NK-92 (cell line): ENCODE data around the gene FGFR3.

Experiments used
- DNase-seq: peaks from one replicate; lab custom pipeline; 2025; ENCODE audit not compliant: unreplicated experiment; lab: John Stamatoyannopoulos, UW

The FGFR3 gene

DNA sequence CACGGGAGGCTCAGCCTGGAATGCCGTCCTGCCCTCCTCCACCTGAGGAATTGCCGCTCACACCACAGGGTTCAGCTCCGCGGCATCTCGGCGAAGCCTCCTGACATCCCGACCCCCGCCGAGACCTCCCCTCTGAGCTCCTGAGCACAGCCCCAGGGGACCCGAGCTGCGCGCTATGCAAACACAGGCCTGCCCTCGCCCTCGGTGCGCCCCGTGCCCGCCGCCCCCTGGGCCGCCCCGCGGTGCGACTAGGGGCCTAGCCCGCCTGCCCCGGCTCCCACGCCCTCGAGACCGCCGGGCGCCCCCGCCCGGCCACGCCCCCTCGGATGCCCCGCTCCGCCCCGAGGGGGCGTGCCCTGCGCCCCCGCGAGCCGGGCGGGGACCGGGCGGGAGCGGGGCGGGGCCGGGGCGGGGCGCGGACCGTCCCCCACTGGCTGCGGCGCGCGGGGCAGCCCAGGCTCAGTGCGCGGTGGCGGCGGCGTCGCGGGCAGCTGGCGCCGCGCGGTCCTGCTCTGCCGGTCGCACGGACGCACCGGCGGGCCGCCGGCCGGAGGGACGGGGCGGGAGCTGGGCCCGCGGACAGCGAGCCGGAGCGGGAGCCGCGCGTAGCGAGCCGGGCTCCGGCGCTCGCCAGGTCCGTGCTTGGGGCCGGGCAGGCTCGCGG, at the start of gene FGFR3:
Gene FGFR3 (plus strand): TSS at position 462 of the 664 bp plus-strand sequence. CDS start 642 bp downstream, outside the sequence.
- DNase-seq, result no peak

DNA sequence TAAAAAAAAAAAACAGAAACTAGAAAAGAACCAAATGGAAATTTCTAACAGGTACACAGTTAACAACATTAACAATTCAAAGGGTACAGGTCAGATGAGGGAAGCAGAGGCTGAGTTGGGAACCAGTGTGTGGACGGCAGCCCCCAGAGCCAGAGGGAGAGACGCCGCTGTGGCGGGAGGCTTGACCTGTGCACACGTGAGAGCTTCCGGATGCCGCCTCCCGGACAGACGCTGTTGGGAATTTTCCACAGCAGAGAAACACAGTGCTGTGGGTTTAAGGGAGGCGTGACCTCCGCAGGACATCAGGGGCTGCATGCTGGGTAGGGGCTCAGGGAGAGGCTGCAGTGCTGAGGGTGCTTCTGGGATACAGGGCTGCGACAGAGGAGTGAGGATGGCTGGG, 49.5 kb upstream of the FGFR3 start:
- no peak for DNase-seq

DNA sequence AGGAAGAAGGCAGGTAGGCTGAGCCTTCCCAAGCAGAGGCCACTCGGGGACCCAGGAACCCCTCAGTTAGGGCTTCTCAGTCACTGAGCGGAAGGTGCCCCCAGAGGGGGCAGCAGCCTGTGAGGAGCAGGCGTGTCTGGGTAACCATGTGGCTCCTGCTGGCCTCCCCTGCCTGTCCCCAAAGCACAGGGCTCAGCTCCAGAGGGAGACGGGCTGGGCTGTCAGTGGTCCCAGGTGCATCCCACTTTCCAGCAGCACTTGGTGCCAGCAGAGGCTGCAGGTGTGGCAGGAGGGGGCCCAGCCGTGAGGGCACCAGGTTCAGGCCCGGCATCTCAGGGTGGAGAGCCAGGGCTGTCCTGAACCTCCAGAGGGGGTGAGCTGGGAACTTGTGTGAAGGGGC, 49.1 kb upstream of the FGFR3 start:
- no peak for DNase-seq

DNA sequence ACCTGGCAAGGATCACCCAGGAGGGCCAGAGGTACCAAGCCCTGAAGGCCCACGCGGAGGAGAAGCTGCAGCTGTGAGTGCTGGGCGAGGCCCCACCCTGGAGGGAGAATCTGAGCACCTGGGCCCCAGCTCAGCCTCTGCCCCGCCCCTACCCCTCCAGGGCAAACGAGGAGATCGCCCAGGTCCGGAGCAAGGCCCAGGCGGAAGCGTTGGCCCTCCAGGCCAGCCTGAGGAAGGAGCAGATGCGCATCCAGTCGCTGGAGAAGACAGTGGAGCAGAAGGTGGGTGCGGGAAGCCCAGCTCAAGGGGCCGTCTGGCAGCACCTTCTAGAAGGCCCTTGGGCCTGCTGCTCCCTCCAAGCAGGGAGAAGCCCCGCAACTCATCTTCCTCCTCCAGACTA, 48.5 kb upstream of the FGFR3 start:
- DNase-seq, result no peak

DNA sequence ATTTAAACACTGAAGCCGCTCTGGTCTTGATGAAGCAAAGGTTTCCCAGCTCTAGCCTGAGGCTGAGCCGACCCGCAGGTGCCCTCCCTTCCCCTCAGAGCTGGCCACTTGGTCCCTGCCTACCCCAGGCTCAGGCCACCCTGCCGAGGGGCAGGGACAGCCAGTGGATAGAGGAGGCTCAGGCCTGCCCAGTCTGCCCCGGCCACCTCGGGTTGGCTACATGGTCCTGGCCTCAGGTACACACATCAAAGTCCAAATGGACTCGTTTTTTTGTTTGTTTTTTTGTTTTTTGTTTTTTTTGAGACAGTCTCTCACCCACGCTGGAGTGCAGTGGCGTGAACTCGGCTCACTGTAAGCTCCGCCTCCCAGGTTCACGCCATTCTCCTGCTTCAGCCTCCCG, 47.9 kb upstream of the FGFR3 start:
- no peak for DNase-seq

DNA sequence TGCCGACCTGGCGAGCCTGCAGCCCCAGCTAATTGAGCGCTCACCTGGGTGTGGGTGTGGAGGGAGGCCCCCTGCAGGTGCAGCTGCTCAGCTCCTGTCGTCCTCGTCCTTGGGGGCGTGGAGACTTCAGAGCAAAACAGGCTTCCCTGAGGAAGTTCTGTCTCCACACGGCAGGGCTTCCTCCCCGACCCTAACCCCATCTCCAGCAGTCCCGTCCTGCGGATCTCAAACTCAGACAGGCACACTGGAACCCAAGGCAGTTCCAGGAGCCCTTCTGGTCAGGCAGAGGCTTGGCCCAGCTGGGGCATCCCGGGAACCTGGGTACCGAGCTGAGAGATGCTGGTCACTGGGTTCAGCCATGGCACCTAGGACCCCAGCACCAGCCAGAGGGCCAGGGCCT, 47.4 kb upstream of the FGFR3 start:
- no peak for DNase-seq

DNA sequence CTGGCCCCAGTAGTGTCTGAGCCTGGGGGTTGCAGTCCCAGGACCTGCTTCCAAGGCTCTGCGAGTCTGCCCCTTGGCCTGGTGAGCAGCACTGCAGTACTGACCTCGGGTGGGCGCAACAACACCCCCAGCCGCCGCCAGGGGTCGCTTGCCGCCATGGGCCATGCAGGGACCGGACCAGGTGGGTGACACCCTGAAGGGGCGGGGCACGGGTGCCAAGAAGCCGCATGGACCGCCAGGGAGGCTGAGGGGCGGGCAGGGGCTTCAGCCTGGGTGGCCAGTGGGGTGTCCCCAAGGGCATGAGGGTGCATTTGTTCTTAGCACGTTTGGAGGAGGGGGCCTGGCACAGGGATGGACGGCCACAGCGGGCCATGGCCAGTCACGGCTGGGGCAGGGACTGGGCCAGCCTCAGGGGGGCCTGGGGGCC, 46.8 kb upstream of the FGFR3 start:
- no peak for DNase-seq

DNA sequence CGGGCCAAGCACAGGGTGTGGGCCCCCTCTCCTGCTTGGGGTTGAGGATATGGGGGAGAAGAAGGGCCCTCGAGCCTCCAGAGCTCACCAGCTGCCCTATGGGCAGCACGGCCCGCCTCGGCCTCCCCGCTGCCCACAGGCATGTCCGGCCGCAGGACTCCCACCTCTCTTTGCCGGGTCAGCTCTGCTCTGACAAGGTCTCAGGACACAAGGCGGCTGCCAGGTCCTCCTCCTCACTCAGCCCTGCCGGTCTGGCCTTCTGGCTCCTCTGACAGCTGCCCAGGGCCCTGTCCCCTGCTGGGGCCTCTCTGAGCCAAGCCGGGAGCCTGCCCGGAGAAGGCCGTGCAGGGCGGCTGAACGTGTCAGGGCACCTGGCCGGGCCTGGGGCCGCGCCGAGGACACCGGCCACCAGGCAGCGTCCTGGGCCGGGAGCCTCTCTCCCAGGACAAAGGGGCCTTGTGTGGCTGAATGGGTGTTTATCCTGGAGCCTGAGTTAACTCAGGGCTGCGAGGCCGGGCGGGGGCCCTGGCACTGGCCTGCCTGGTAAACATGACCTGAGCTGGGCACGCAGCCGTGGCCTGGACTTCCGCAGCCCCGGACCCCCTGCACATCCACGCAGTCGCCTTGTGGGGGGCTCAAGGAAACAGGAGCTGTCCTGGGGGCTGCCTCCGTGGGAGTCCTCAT, 46.0 kb upstream of the FGFR3 start:
- DNase-seq, result no peak

DNA sequence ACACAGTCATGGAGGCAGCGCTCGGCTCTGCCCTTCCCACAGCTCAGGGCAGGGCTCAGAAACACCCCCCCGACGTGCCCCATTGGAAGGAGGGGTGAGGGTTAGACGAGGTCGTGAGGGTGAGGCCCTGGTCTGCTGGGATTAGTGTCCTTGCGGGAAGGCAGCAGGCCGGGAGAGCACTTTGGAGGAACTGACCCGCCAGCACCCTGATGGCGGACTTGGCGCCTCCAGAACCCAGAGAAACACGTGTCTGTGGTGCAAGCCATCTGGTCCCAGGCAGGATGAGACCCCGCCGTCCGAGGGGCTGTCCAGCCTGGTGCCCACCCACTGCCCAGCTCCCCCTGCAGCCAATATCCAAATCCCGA, 45.5 kb upstream of the FGFR3 start:
- no peak for DNase-seq

DNA sequence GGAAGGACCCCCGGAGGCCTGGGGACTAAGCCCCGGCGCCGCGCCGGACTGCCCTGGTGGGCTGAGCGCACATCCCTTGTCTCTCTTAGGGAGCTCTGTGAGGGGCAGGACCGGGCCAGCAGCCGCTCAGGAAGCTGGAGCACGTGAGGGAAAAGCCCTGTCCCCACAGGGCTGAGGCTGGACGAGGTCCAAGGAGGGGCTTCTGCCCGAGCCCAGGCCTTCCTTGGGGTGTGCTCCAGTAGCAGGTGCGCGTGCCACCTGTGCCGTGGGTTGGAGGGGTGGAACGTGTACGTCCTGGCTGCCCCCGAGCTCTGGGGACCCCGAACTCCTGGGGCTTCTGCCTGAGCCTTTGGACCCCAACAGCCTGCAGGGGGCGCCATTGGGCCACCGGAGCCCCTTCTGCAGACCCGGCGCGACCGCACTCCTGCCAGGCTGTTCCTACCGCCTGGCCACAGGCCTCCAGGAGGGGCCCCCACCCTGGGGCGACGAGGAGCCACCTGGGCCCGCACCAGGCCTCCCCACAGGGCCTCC, 44.6 kb upstream of the FGFR3 start:
- DNase-seq, result no peak

DNA sequence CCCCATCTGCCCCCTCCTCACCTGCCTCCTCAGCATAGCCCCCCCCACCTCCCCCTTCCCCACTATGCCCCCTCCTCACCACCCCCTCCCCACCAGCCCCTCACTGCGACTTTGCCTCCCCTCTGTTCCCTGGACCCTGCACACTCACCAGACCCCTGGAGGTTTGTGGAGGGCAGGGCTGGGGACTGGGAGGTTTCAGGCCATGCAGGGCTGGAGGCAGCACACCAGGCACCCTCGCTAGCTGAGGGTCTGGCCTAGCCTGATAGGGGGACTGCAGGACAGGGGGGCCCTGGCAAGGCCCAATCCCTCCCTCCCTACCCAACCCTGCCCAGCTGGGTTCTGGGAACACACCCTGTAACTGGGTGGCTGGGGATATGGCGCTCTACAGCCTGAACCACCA, 43.7 kb upstream of the FGFR3 start:
- DNase-seq, result no peak

DNA sequence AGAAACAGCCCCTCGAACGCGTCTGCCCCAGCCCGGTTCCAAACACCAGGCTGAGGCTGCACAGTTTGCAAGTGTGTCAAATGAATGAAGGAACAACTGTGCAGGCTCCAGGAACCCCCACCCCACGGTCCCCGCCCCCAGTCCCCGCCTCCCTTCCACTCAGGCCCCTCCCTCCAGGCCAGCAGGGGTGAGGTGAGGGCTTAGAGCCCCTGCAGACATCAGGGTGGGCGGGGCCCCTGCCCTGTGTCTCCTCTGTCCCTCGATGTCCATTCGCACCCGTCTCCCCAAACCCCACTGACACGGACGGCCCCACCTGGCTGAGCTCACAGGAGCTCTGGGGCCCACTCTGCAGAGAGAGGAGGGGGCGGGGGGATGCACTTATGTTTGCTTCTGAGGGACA, 43.3 kb upstream of the FGFR3 start:
- no peak for DNase-seq

DNA sequence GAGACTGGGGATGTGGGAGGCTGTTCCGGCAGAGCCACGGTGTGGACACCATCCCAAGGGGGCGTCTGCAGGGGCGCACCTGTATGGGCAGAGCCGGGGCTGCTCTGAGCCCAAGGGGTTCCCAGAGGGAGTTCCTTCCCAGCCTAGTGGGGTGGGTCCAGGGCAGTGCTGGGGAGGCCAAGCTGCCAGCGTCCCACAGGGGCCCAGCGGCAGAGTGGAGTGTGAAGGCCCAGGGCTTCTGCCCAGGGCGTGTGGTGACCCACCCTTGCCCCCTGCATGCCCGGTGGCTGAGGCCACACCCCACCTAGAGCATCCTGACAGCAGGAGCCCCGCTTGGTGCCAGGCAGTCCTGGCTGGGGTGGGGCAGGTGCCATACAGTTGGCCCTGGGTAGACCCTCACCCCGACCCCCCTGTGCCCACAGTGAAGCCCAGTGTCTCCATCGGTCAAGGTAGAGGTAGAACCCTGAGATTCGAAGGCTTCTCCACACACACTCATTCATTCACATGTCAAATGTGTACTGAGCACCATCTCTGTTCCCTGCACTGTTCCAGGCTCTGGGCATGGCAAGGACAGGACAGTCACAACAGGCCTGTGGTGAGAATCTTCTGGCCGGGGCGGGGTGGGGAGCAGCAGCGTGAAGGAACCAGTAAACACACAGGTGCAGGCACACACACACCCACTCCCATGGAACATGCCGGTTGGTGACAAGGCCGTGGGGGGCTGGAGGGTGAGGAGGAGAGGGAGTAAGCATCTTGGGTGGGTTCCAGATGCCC, 42.5 kb upstream of the FGFR3 start:
- DNase-seq, result no peak

DNA sequence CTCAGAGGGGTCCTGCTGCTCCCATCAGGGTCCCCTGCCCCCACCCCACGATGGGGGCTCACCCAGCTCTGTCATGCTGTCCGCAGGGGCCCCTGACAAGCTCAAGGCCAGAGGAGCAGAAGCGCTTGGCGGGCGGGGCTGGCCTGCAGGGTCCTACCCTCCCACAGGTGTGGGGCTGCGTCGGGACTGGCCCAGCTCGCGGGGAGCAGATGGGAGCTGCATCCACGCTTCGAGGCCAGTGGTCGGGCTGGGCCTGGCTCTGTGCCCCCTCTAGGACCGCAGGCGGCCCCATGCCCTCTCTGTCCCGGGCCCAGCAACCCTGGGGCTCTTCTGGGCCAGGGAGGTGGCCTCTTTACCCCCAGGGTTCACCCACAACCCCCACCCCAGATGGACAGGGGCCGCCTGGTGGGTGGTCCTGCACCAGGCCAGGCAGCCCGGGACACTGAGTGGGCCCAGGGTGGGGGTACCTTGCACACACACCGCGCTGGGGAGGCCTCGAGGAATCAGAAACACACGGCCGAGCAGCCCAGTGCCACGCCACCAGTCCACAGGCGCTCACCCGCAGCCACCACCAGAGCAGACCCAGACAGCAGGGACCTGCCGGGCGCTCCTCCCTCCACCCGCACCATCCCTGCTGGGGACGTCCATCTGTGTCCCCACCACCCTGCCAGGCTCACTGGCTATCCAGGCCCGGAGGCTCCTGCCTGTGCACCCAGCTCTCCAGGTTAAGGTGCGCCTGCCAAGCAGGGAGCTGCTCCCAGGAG, 41.8 kb upstream of the FGFR3 start:
- DNase-seq, result no peak

DNA sequence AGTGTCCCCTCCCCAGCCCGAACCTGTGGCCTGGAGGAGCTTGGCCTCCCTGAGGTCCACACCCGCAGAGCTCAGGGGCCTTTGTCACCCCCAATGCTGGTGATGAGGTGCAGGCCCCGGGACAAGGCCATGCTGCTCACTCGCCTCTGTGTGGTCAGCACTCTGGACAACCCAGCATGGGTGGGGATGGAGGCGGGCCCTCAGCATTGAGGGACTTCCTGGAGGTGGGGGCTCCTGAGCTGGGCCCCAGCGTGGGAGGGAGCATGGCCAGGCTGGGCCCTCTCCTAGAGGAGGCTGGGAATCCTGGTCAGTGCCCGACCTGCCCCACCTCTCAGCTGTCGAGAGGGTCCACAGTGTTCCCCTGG, 41.2 kb upstream of the FGFR3 start:
- DNase-seq, result no peak

DNA sequence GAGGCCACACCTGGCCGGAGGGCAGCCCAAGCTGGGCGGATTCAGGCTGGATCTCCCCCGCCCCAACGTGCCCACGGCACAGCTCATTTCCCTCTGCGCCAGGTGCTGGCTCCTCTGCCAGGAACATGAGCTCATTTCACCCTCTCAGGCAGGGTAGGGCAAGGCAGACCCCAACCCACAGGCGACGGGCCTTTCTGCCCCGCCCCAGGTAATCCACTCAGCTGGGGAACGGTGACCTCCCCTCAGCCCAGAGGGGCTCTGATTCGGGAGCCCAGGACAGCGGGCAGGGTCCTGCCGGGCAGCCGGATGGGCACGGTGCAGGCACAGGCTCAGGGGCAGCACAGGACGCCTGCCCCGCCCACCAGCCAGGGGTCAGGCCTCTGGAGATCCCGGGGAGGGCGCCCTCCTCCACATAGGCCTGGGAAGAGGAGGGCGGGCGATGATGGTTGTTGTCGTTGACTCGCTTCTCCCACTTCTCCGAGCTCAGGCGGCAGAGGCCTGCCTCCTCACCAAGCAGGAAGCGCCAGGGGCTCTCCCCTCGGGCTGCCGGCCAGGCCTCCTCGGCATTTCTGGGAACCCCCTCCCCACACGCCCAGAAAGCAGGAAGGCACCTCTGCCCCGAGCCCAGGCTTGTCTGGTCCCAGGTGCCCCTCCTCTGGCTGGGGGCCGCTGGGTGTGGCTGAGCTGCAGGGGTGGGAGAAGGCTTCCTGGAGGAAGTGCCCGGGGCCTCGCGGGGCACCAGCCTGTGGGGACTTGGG, 40.6 kb upstream of the FGFR3 start:
- DNase-seq, result no peak

DNA sequence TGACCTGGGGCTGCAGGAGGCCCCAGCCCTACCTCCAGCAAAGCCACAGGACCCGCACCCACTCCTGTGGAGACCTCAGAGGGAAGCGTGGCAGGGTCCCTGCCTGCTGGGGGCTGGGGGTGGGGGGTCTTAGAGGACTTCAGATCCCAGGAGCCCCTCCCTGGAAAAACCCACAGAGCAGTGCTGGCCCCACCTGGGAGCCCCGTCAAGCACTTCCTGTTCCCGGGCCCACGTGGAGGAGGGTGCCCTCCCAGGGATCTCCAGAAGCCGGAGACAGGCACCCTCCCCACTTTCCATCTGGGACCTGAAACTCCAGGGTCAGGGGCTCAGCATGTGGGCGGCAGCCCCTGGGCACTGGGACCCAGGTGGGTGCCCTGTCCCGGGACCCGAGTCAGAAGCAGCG, 39.8 kb upstream of the FGFR3 start:
- no peak for DNase-seq

DNA sequence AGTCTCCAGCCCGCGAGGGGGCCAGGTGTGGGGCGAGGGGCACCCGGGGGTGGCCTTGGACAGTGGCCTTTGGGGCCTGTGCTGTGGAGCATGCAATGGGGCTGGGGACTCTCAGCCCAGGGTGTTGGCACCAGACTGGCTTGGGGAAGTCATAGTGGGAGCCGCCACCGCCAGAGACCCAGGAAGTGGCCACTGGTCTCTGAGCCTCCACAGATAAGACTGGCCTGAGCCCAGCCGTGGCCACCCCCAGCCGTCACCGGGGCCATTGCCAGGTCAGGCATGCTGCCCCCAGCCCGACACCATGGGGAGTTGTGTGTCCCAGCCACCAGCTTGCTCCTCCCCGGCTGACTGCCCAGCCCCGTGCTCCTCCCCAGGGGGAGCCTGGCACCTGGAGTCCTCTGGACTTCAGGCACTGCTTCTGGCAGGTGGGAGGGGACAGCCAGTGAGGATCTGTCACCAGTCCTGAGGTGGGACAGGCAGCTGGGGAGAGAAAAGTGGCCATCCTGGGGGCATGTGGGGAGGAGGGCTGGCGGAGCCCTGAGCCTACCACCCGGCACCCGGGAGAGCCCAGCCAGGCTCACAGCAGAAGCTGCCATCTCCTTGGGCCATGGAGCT, 39.3 kb upstream of the FGFR3 start:
- DNase-seq, result no peak

DNA sequence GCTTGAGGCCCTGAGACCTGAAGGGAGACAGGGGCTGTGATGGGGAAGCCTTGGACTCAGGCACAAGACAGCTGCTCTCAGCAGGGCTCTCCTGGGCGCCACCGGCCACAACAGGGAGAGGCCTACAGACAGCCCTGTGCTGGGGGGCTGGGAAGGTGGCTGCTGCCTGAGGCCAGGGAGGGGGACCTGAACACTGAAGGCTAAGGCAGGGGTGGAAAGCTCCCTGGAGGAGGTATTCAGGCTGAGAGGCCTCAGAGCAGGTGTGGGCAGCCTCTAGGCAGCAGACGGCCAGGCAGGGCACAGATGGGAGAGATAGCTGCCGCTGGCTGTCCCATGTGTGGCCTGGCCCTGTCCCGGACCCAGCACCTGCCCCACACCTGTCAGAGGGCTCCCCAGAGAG, 38.8 kb upstream of the FGFR3 start:
- DNase-seq, result no peak

DNA sequence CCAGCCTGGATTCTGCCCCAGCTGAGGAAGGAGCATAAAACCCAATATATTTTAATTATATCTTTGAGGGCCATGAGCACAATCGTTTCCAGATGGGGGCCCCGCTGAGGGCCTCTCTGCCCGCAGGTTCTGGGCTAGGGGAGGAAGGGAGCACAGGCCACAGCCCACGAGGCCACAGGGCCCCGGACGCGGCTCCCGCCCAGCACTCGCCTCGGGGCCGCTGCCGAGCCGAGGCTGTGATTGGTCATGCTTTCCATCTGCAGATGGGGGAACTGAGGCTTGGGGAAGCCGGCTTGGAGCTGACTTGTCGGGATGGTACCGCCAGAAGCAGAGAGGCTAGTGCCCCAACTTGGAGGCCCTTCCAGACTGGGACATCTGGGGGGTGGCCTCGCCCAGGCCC, 37.8 kb upstream of the FGFR3 start:
- no peak for DNase-seq
